GM12878 (cell line): ENCODE measurements around the gene OR13C2.

Experiments
- CBFB ChIP-seq: IDR thresholded peaks from 2 replicates; pipeline ENCODE4 v1.6.1; 2016; ENCODE audit warnings: antibody characterized with exemption, low read depth
- DPF2 ChIP-seq: fragments of 450-650 bp; IDR thresholded peaks from 2 replicates; pipeline ENCODE4 v1.6.1; 2017; ENCODE audit warnings: mild to moderate bottlenecking
- EP300 ChIP-seq, 2 experiments: fragments of 150-350 bp in 1 of 2; IDR thresholded peaks; 2 replicates each; pipeline ENCODE4 v1.6.1; 2011 to 2012; ENCODE audit warnings: low read depth in 2 of 2, low read length in 2 of 2, borderline replicate concordance in 1 of 2, improper control_type of control experiment in 1 of 2, inconsistent platforms in 1 of 2; ENCODE audit not compliant: control insufficient read depth in 1 of 2
- EZH2 ChIP-seq: IDR thresholded peaks from 2 replicates; pipeline ENCODE4 v1.6.1; 2012; ENCODE audit warnings: low read depth, mild to moderate bottlenecking, control low read depth, inconsistent platforms, low read length, borderline replicate concordance; ENCODE audit not compliant: control insufficient read depth
- LARP7 ChIP-seq: fragments of 450-650 bp; IDR thresholded peaks from 2 replicates; pipeline ENCODE4 v1.6.1; 2017; ENCODE audit warnings: mild to moderate bottlenecking
- PML ChIP-seq: IDR thresholded peaks from 2 replicates; pipeline ENCODE4 v1.6.1; 2012; ENCODE audit warnings: low read length, inconsistent platforms
- SMAD1 ChIP-seq: fragments of 450-650 bp; IDR thresholded peaks from 2 replicates; pipeline ENCODE4 v1.6.1; 2018; ENCODE audit warnings: mild to moderate bottlenecking, low read depth; ENCODE audit not compliant: partially characterized antibody
- STAT1 ChIP-seq: fragments of 450-650 bp; conservative IDR thresholded peaks from 2 replicates; pipeline ENCODE4 v1.6.1; 2014; ENCODE audit warnings: antibody characterized with exemption, mild to moderate bottlenecking
- SUZ12 ChIP-seq: fragments of 200-600 bp; sonication (generic); IDR thresholded peaks from one replicate; pipeline ENCODE4 v1.6.1; 2018; ENCODE audit warnings: antibody characterized with exemption, mild to moderate bottlenecking; ENCODE audit not compliant: unreplicated experiment
- TF ChIP-seq, protein P1 (sequence below), 3 experiments: IDR thresholded peaks in 2 of 3; conservative IDR thresholded peaks in 1 of 3; 2 replicates each; pipeline ENCODE4 v1.5.1; 2011; ENCODE audit warnings: low read depth in 3 of 3, low read length in 3 of 3, mild to moderate bottlenecking in 3 of 3, control low read depth in 2 of 3, moderate library complexity in 2 of 3, inconsistent platforms in 1 of 3, mixed read lengths in 1 of 3; ENCODE audit not compliant: control insufficient read depth in 2 of 3, insufficient read depth in 1 of 3; ENCODE audit errors: extremely low read depth in 1 of 3
- TF ChIP-seq, protein P2 (sequence below): fragments of 450-650 bp; formaldehyde crosslinking; IDR thresholded peaks from 2 replicates; pipeline ENCODE4 v1.5.0; 2022; ENCODE audit warnings: mild to moderate bottlenecking, missing genetic modification characterization

DNA sequence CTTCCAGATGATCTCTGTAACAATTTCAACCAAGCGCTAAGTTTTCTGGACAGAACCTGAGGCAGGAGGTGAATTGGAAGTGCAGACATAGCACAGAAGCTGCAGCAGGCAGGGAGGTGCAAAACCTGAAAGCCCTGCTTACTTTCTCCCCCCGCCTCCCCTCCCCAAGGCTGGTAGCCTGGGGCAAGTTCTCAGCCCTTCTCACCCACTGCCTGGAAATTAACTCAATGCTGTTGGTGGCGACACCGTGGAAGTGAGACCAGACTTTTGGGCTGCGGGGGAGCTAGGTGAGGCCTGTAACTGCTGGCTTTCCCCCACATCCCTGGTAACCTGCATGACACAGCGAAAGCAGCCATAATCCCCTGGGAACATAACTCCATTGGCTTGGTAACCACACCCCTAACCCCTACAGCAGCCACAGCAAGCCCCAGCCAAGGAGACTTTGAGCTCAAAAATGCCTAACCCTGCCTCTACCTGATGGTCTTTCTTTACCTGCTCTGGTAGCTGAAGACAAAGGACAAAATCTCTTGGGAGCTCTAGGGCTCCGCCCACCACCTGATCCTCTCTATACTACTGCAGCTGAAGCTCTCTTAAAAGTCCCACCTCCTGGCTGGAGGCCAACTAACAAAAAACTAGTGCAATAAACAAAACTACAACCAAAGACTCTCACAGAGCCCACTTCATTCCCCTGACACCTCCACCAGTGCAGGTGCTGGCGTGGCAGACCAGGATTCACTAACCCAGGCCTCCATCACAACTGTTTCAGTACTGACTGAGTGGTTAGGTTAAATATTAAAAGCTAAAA, 48.4 kb downstream of the OR13C2 start:
- TF ChIP-seq, protein P1, sequence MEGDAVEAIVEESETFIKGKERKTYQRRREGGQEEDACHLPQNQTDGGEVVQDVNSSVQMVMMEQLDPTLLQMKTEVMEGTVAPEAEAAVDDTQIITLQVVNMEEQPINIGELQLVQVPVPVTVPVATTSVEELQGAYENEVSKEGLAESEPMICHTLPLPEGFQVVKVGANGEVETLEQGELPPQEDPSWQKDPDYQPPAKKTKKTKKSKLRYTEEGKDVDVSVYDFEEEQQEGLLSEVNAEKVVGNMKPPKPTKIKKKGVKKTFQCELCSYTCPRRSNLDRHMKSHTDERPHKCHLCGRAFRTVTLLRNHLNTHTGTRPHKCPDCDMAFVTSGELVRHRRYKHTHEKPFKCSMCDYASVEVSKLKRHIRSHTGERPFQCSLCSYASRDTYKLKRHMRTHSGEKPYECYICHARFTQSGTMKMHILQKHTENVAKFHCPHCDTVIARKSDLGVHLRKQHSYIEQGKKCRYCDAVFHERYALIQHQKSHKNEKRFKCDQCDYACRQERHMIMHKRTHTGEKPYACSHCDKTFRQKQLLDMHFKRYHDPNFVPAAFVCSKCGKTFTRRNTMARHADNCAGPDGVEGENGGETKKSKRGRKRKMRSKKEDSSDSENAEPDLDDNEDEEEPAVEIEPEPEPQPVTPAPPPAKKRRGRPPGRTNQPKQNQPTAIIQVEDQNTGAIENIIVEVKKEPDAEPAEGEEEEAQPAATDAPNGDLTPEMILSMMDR (IDR thresholded peaks at IDR 0.05 in 2 of 3, conservative IDR thresholded peaks at IDR 0.05 in 1 of 3; ENCODE audit: control insufficient read depth in 2 of 3, extremely low read depth in 1 of 3, insufficient read depth in 1 of 3, low read depth in 3 of 3, low read length in 3 of 3), result no peak
- TF ChIP-seq LARP7 (no peak), DPF2 (no peak), PML (no peak), EP300 (IDR thresholded peaks at IDR 0.05; ENCODE audit: borderline replicate concordance in 1 of 2, control insufficient read depth in 1 of 2, low read depth in 2 of 2, low read length in 2 of 2) (no peak), CBFB (no peak), EZH2 (no peak), STAT1 (no peak), SUZ12 (no peak), SMAD1 (peak; percentile 30)
- TF ChIP-seq, protein P2, sequence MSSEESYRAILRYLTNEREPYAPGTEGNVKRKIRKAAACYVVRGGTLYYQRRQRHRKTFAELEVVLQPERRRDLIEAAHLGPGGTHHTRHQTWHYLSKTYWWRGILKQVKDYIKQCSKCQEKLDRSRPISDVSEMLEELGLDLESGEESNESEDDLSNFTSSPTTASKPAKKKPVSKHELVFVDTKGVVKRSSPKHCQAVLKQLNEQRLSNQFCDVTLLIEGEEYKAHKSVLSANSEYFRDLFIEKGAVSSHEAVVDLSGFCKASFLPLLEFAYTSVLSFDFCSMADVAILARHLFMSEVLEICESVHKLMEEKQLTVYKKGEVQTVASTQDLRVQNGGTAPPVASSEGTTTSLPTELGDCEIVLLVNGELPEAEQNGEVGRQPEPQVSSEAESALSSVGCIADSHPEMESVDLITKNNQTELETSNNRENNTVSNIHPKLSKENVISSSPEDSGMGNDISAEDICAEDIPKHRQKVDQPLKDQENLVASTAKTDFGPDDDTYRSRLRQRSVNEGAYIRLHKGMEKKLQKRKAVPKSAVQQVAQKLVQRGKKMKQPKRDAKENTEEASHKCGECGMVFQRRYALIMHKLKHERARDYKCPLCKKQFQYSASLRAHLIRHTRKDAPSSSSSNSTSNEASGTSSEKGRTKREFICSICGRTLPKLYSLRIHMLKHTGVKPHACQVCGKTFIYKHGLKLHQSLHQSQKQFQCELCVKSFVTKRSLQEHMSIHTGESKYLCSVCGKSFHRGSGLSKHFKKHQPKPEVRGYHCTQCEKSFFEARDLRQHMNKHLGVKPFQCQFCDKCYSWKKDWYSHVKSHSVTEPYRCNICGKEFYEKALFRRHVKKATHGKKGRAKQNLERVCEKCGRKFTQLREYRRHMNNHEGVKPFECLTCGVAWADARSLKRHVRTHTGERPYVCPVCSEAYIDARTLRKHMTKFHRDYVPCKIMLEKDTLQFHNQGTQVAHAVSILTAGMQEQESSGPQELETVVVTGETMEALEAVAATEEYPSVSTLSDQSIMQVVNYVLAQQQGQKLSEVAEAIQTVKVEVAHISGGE, result no peak
